GM10248 (cell line): ENCODE measurements around the gene FCER1G.

Experiments used
- CTCF ChIA-PET: fragments of 300-600 bp; sonication (Branson Sonifier 250); formaldehyde crosslinking; extraction: SDS; loops from one replicate; lab custom pipeline; 2021; ENCODE audit warnings: antibody characterized with exemption; lab: Yijun Ruan, JAX
- POLR2A ChIA-PET: fragments of 350-650 bp; sonication (Branson Sonifier 250); formaldehyde crosslinking; extraction: SDS; loops from one replicate; lab custom pipeline; 2020; ENCODE audit warnings: antibody characterized with exemption; lab: Yijun Ruan, JAX
- DNase-seq: peaks from one replicate; pipeline ENCODE4 v3.0.0; 2012; ENCODE audit errors: extremely low spot score
- TF ChIP-seq, protein P1 (sequence below): IDR thresholded peaks from 2 replicates; pipeline ENCODE4 v1.5.1; 2012; ENCODE audit warnings: mild to moderate bottlenecking, low read depth; ENCODE audit errors: extremely low read depth, missing control alignments, control extremely low read depth

FCER1G gene

DNA sequence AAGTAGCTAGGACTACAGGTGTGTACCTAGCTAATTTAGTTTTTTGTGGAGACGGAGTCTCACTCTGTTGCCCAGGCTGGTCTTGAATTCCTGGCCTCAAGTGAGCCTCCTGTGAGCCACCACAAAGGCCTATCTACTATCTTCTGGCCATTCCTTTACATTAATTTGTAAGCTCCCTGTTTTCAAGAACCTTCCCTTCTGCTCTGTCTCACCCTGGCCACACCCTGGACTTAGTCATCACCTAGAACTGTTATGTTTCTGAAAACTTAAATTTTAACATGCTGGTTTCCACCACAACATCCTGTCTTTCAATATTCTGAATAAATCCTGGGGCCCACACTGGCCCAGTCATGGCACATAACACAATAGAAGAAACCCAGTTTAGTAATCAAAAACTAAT, 32.9 kb upstream of the FCER1G start:
- TF ChIP-seq, protein P1, sequence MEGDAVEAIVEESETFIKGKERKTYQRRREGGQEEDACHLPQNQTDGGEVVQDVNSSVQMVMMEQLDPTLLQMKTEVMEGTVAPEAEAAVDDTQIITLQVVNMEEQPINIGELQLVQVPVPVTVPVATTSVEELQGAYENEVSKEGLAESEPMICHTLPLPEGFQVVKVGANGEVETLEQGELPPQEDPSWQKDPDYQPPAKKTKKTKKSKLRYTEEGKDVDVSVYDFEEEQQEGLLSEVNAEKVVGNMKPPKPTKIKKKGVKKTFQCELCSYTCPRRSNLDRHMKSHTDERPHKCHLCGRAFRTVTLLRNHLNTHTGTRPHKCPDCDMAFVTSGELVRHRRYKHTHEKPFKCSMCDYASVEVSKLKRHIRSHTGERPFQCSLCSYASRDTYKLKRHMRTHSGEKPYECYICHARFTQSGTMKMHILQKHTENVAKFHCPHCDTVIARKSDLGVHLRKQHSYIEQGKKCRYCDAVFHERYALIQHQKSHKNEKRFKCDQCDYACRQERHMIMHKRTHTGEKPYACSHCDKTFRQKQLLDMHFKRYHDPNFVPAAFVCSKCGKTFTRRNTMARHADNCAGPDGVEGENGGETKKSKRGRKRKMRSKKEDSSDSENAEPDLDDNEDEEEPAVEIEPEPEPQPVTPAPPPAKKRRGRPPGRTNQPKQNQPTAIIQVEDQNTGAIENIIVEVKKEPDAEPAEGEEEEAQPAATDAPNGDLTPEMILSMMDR: no peak
- CTCF ChIA-PET: interaction anchor here (1.3 to 5.5 kb wide), 8 partner anchors 11 to 200 kb away, joined by 3 to 65 read pairs (median 8); partner anchors contain the start of genes DEDD, NDUFS2 and PPOX
- DNase-seq: no peak
- POLR2A ChIA-PET: no interaction called here

DNA sequence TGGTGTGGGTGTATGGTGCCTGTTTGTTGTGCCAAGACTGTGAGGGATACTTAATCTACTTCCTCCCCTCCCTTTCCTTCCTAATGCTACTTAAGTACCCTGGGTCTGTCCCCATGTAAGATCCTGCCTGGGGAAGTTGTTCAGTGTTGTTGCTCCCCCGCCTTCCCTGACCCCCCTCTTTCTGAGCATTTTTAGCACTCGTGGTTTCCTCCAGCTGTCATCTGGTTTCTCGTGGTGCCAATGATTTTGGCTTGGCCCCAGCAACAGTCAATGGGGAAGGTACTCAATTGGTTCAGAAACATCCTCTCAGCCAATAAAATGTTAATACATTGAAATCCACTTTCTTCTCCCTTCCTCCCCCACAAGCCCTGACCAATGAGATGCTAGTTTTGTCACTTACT, 29.8 kb upstream of the FCER1G start:
- ChIA-PET POLR2A (interaction anchor here (0.6 kb wide), 1 partner anchor 1035 kb away, joined by 7 read pairs; no protein-coding TSS in a partner anchor), CTCF (interaction anchor here (1.1 to 2.0 kb wide), 4 partner anchors 13 to 197 kb away, joined by 3 to 14 read pairs (median 4); partner anchors contain the start of gene NDUFS2)
- TF ChIP-seq, protein P1: no peak
- DNase-seq: peak; percentile 85

DNA sequence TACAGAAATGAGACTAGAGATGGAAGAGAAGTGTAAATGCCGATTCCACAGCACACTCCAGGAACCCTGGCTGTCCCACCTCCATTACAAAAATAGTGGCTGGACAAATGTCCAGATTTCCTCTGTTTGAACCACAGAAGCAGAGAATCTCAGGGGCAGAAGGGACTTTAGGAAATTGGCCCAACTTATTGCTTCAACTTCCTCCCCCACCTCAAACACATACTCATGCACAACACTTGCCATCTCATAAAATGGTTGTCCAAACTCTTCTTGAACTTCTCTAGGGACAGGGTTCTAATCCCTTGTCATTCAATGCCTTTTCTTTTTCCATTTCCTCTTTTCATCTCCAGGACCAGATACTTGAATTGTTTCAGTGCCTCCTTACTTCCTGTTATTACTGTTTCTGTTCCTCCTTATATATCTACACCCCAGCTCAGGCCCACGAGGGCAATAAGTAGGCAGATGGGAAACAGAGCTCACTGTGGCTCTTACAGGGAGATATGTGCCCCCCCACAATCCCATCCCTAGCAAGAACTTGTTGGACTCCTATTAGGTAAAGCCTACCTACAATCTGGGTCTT, 29.3 kb upstream of the FCER1G start:
- POLR2A ChIA-PET: interaction anchor here (0.6 to 1.4 kb wide), 2 partner anchors 20 to 1036 kb away, joined by 4 to 7 read pairs; partner anchors contain the start of gene PPOX
- CTCF ChIA-PET: interaction anchor here (0.7 to 2.0 kb wide), 8 partner anchors 9 to 197 kb away, joined by 3 to 14 read pairs (median 4); partner anchors contain the start of genes NDUFS2, PPOX and TOMM40L
- DNase-seq: no peak
- TF ChIP-seq, protein P1: no peak

DNA sequence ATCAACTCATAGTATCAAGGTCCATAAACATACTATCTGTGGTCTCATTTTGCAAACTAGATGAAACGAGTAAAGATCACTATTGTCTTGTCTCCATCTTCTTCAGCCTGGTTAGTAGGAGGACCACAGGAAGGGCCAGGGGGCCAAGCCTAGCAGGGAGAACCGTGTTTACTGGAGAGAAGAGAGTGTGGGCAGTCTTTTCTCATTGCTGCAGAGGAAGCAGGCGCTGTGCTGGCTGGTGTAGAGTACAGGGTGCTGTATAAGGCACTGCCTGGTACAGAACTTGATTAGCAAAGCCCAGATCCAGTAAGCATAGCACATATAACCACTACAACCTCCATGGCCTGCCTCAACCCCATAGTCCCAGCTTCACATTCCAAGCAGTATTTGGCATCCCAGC, 27.8 kb upstream of the FCER1G start:
- ChIA-PET CTCF (interaction anchor here (1.0 to 1.3 kb wide), 2 partner anchors 38 to 187 kb away, joined by 3 to 4 read pairs; no protein-coding TSS in a partner anchor), POLR2A (no interaction called here)
- no peak for DNase-seq
- TF ChIP-seq, protein P1: no peak

DNA sequence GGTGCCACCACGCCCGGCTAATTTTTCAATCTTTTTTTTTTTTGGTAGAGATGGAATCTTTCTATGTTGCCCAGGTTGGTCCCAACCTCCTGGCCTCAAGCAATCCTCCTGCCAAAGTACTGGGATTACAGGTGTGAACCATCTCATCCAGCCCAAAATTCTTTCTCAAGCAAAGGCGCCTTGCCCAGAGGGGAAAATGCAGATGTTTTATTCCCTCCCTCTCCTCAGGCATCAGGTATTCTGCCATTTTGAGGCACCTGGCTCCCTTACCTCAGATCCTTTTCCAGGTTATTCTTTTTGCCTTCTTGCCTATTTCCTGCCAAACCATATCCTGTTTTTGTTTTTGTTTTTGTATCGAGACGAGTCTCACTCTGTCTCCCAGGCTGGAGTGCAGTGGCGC, 26.7 kb upstream of the FCER1G start:
- TF ChIP-seq, protein P1: no peak
- POLR2A ChIA-PET: no interaction called here
- CTCF ChIA-PET: interaction anchor here (1.2 to 1.3 kb wide), 2 partner anchors 37 to 55 kb away, joined by 3 to 4 read pairs; no protein-coding TSS in a partner anchor
- no peak for DNase-seq

DNA sequence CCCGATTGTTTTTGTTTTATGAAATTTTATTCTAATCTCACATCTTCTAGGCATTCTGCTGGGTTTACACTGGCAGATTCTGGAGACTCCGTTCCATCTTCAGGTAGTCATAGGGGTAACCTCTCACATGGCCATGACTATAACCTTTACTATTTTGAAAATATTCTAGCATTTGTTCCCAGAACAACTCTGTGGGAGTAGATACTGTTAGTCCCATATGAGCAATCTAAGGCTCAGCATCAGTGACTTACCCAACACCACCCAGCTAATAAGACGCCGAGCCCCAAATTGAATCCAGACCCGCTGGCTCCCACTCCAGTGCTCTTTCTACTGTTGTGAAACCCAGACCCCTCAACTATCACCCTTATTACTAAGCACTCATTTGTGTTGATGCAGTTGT, 26.1 kb upstream of the FCER1G start:
- no peak for DNase-seq
- TF ChIP-seq, protein P1: no peak
- CTCF ChIA-PET: interaction anchor here (1.2 kb wide), 1 partner anchor 56 kb away, joined by 3 read pairs; no protein-coding TSS in a partner anchor
- POLR2A ChIA-PET: no interaction called here
